GM12878 (cell line): ENCODE results near the gene TMEM14A.

Experiments
- CREB1 ChIP-seq: IDR thresholded peaks from 2 replicates; pipeline ENCODE4 v1.6.1; 2012; ENCODE audit warnings: low read depth, mild to moderate bottlenecking, inconsistent platforms
- CTCF ChIP-seq, 3 experiments: IDR thresholded peaks in 2 of 3; conservative IDR thresholded peaks in 1 of 3; 2 replicates each; pipeline ENCODE4 v1.5.1; 2011; ENCODE audit warnings: low read depth in 3 of 3, low read length in 3 of 3, mild to moderate bottlenecking in 3 of 3, control low read depth in 2 of 3, moderate library complexity in 2 of 3, inconsistent platforms in 1 of 3, mixed read lengths in 1 of 3; ENCODE audit not compliant: control insufficient read depth in 2 of 3, insufficient read depth in 1 of 3; ENCODE audit errors: extremely low read depth in 1 of 3
- EP300 ChIP-seq, 2 experiments: fragments of 150-350 bp in 1 of 2; IDR thresholded peaks; 2 replicates each; pipeline ENCODE4 v1.6.1; 2011 to 2012; ENCODE audit warnings: low read depth in 2 of 2, low read length in 2 of 2, borderline replicate concordance in 1 of 2, improper control_type of control experiment in 1 of 2, inconsistent platforms in 1 of 2; ENCODE audit not compliant: control insufficient read depth in 1 of 2
- JUNB ChIP-seq: IDR thresholded peaks from 2 replicates; pipeline ENCODE4 v1.6.1; 2016; ENCODE audit warnings: antibody characterized with exemption, mild to moderate bottlenecking
- KAT2A ChIP-seq: conservative IDR thresholded peaks from 2 replicates; pipeline ENCODE4 v1.6.1; 2011; ENCODE audit warnings: low read depth, low read length; ENCODE audit not compliant: control insufficient read depth
- POLR2A ChIP-seq: IDR thresholded peaks from 2 replicates; pipeline ENCODE4 v1.6.1; 2011; ENCODE audit warnings: low read depth, mild to moderate bottlenecking, low read length
- REST ChIP-seq: IDR thresholded peaks from 2 replicates; pipeline ENCODE4 v1.6.1; 2012; ENCODE audit warnings: mild to moderate bottlenecking, low read depth, low read length

DNA sequence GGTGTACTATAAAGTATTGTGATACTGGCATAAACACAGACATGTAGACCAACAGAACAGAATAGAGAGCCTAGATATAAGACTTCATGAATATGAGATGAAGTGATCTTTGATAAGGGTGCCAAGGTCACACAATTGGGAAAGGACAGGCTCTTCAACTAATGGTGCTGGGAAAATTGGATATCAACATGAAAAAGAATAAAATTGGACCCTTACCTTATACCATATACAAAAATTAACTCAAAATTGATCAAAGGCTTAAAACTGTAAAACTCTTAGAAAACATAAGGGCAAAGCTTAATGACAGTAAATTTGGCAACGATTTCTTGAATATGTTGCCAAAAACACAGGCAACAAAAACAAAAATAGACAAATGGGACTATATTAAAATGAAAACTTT is 49.3 kb upstream of the TMEM14A start:
- TF ChIP-seq POLR2A, result no peak
- no peak for TF ChIP-seq KAT2A
- no peak for TF ChIP-seq CTCF (IDR thresholded peaks at IDR 0.05 in 2 of 3, conservative IDR thresholded peaks at IDR 0.05 in 1 of 3; ENCODE audit: control insufficient read depth in 2 of 3, extremely low read depth in 1 of 3, insufficient read depth in 1 of 3, low read depth in 3 of 3, low read length in 3 of 3)
- TF ChIP-seq EP300 (IDR thresholded peaks at IDR 0.05; ENCODE audit: borderline replicate concordance in 1 of 2, control insufficient read depth in 1 of 2, low read depth in 2 of 2, low read length in 2 of 2), result no peak
- no peak for TF ChIP-seq JUNB
- no peak for TF ChIP-seq REST
- TF ChIP-seq CREB1, result no peak
